ENCODE data around the gene TOMM22. TPM values are rescaled to one million over a fixed set of nuclear protein-coding genes. Genes with fewer than 3 reads are reported as not detected.

TOMM22 gene
- total RNA-seq, 1 experiment from 2014 or later = 71.5 TPM

GRCh38 chr22:38700789-38701628 is 19.3 kb downstream of the TOMM22 start, which contains the start of gene JOSD1:
TSS of gene JOSD1 (minus strand) at chr22:38700943. CDS start at chr22:38699987, 956 bp downstream.
- intact Hi-C loops (cut with micrococcal nuclease) = no loop called here
- ChIA-PET POLR2A (interaction anchor here (0.7 to 8.7 kb wide), 6 partner anchors 6 to 48 kb away, joined by 3 to 223 read pairs (median 12); partner anchors contain the start of genes CBY1, FAM227A, GTPBP1 and TOMM22), CTCF (interaction anchor here (0.5 to 4.9 kb wide), 2 partner anchors 18 to 199 kb away, joined by 3 to 40 read pairs; partner anchors contain the start of gene TOMM22)
- peak within 1 kb of the TSS; percentile 79 for H3K4me3 Mint-ChIP-seq (ENCODE audit: unreplicated experiment)
- DNase-seq (ENCODE audit: unreplicated experiment) = peak; percentile 92
- no peaks in the 10 kb centered on the region for H3K9me3 Mint-ChIP-seq (ENCODE audit: unreplicated experiment)
- H3K27ac Mint-ChIP-seq (ENCODE audit: low read depth, unreplicated experiment) = peak within 1 kb of the TSS; percentile 85
- TF ChIP-seq CTCF (IDR thresholded peaks at IDR 0.05; ENCODE audit: unreplicated experiment) = no peak
- TSS peak; percentile 82 for BruUV-seq (replicated peaks)
- H3K36me3 Mint-ChIP-seq (ENCODE audit: insufficient read depth, unreplicated experiment) = peaks cover 9% of the 10 kb centered on the region
- peaks cover 27% of the 10 kb centered on the region for H3K4me1 Mint-ChIP-seq (ENCODE audit: insufficient read depth, unreplicated experiment)
- H3K27me3 Mint-ChIP-seq (ENCODE audit: insufficient read depth, unreplicated experiment) = no peaks in the 10 kb centered on the region

DNA sequence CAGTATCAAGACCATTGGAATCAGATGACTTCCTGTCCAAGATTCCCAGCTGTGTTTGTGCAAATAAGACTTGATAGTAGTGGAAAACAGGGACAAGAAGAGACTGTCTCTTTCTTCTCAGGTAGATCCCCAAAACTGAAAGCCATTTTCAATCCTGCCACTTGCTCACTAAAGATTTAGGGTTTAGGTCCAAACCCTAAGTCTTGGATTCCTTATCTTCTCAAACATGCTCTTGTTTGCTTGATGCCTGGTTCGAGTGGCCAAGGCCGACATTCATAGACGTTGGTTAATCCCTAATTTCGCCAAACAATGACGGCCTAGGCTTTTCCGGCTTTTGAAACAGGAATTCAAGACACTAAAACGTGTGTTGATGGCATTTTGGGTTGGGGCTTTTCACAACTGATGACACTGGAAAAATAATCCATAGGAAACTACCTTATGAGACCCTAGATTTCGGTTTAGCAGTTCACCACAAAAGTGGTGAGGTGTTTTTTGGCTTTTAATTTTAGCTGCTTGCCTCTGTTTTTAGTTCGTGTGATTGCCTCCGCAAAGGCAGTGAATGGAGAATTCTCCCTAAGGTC is 23.0 kb downstream of the TOMM22 start:
- Mint-ChIP-seq H3K9me3 (ENCODE audit: unreplicated experiment) (no peaks in the 10 kb centered on the region), H3K36me3 (ENCODE audit: insufficient read depth, unreplicated experiment) (peaks cover 8% of the 10 kb centered on the region), H3K4me3 (ENCODE audit: unreplicated experiment) (peak overlapping the region; percentile 88), H3K27ac (ENCODE audit: low read depth, unreplicated experiment) (peak overlapping the region; percentile 88), H3K27me3 (ENCODE audit: insufficient read depth, unreplicated experiment) (no peaks in the 10 kb centered on the region), H3K4me1 (ENCODE audit: insufficient read depth, unreplicated experiment) (peaks cover 25% of the 10 kb centered on the region)
- intact Hi-C loops (cut with micrococcal nuclease) = no loop called here
- BruUV-seq (replicated peaks) = no TSS peak
- TF ChIP-seq CTCF (IDR thresholded peaks at IDR 0.05; ENCODE audit: unreplicated experiment) = no peak
- CTCF ChIA-PET = no interaction called here
- DNase-seq (ENCODE audit: unreplicated experiment) = no peak
- POLR2A ChIA-PET = interaction anchor here (0.6 to 5.1 kb wide), 13 partner anchors 8 to 614 kb away, joined by 3 to 118 read pairs (median 4); partner anchors contain the start of genes JOSD1, MAFF, RPL3 and SUN2

- no TSS peak for BruUV-seq (replicated peaks)
- peaks cover 9% of the 10 kb centered on the region for H3K36me3 Mint-ChIP-seq (ENCODE audit: insufficient read depth, unreplicated experiment)
- TF ChIP-seq CTCF (IDR thresholded peaks at IDR 0.05; ENCODE audit: unreplicated experiment) = no peak
- ChIA-PET POLR2A (interaction anchor here (0.6 to 5.1 kb wide), 23 partner anchors 9 to 696 kb away, joined by 3 to 118 read pairs (median 5); partner anchors contain the start of genes CBY1, FAM227A, JOSD1 and MAFF), CTCF (interaction anchor here (0.6 to 1.4 kb wide), 6 partner anchors 11 to 1381 kb away, joined by 3 to 5 read pairs (median 4); partner anchors contain the start of gene TOMM22)
- H3K27me3 Mint-ChIP-seq (ENCODE audit: insufficient read depth, unreplicated experiment) = no peaks in the 10 kb centered on the region
- H3K9me3 Mint-ChIP-seq (ENCODE audit: unreplicated experiment) = no peaks in the 10 kb centered on the region
- peak within 1 kb of the TSS; percentile 88 for H3K4me3 Mint-ChIP-seq (ENCODE audit: unreplicated experiment)
- H3K4me1 Mint-ChIP-seq (ENCODE audit: insufficient read depth, unreplicated experiment) = peaks cover 25% of the 10 kb centered on the region
- H3K27ac Mint-ChIP-seq (ENCODE audit: low read depth, unreplicated experiment) = peak within 1 kb of the TSS; percentile 88
- intact Hi-C loops (cut with micrococcal nuclease) = loop anchor here (2.0 kb wide), 1 partner anchor 49 kb away; the partner anchor contains the start of genes CBY1 and FAM227A
- DNase-seq (ENCODE audit: unreplicated experiment) = peak; percentile 100
These were observed 23.7 kb downstream of the TOMM22 start, which contains the start of gene GTPBP1 for GRCh38 chr22:38705235-38706100. TSS of gene GTPBP1 (plus strand) at chr22:38705944. CDS start at chr22:38705956, 12 bp downstream.

Data from MCF 10A (cell line).